ENCODE measurements around the gene ADGRA1.
A peak's percentile ranks its signal among the peaks of the same experiment; 100 is the strongest.
"Not testable (repeated sequence)": the region's sequence is repeated elsewhere in the genome, so short reads cannot be mapped to it uniquely, and the experiment has no call there.

Gene ADGRA1

GRCh38 chr10:133087679-133088178 lies at the start of gene ADGRA1:
ADGRA1 (plus strand) TSS chr10:133087924; CDS start chr10:133088910, 986 bp downstream.
- peak; percentile 5 for DNase-seq

- no peak for DNase-seq
Observed at GRCh38 chr10:133038036-133038823, 49.5 kb upstream of the ADGRA1 start.

GRCh38 chr10:133039107-133039802 lies 48.5 kb upstream of the ADGRA1 start:
- no peak for DNase-seq

- no peak for DNase-seq
Observed at GRCh38 chr10:133039803-133040165, 47.9 kb upstream of the ADGRA1 start.

GRCh38 chr10:133040198-133040597 lies 47.5 kb upstream of the ADGRA1 start:
- no peak for DNase-seq

- DNase-seq: no peak
Observed at GRCh38 chr10:133041101-133041500, 46.6 kb upstream of the ADGRA1 start.

- DNase-seq: no peak
Observed at GRCh38 chr10:133042061-133042460, 45.7 kb upstream of the ADGRA1 start.

GRCh38 chr10:133042816-133043215 lies 44.9 kb upstream of the ADGRA1 start:
- no peak for DNase-seq

GRCh38 chr10:133043541-133044225 lies 44.0 kb upstream of the ADGRA1 start:
- no peak for DNase-seq

GRCh38 chr10:133044401-133044811 lies 43.3 kb upstream of the ADGRA1 start:
- DNase-seq: no peak

GRCh38 chr10:133045556-133046389 lies 42.0 kb upstream of the ADGRA1 start:
- DNase-seq: no peak

- DNase-seq: no peak
Observed at GRCh38 chr10:133046390-133046765, 41.3 kb upstream of the ADGRA1 start.

- DNase-seq: no peak
Observed at GRCh38 chr10:133047526-133048123, 40.1 kb upstream of the ADGRA1 start.

- no peak for DNase-seq
Observed at GRCh38 chr10:133048266-133048665, 39.5 kb upstream of the ADGRA1 start.

- no peak for DNase-seq
Observed at GRCh38 chr10:133048926-133049325, 38.8 kb upstream of the ADGRA1 start.

GRCh38 chr10:133049639-133050038 lies 38.1 kb upstream of the ADGRA1 start:
- no peak for DNase-seq

GRCh38 chr10:133050371-133050770 lies 37.4 kb upstream of the ADGRA1 start:
- no peak for DNase-seq

- DNase-seq: no peak
Observed at GRCh38 chr10:133052076-133052475, 35.6 kb upstream of the ADGRA1 start.

- DNase-seq: not testable (repeated sequence)
Observed at GRCh38 chr10:133053527-133054133, 34.1 kb upstream of the ADGRA1 start.

GRCh38 chr10:133055470-133055869 lies 32.3 kb upstream of the ADGRA1 start:
- no peak for DNase-seq

GRCh38 chr10:133056001-133056400 lies 31.7 kb upstream of the ADGRA1 start:
- DNase-seq: no peak

- no peak for DNase-seq
Observed at GRCh38 chr10:133056651-133057178, 31.0 kb upstream of the ADGRA1 start.

All from NCI-H2227 treated with DMSO at 0.1 percent for 48 hours (cell line).